ENCODE measurements around the gene OPHN1.

OPHN1 gene

DNA sequence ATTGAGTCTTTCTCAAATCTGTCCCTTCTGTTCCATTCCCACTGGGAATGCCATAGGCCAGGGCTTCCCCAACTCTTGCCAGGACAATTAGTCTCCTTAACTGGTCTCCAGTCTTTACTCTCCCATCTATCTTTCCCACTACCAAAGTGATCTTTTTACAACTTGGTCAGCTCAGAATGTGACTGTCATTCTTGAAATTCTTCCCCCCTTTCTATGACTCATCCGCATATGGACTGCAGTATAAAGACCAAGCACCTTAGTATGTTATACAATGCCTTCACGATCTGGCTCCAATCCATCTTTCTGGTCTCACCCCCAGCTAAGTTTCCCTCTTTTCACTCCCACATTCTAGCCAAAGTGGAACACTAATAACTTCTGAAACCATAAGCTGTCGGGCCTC lies 383.8 kb downstream of the OPHN1 start:
- DNase-seq = no peak

DNA sequence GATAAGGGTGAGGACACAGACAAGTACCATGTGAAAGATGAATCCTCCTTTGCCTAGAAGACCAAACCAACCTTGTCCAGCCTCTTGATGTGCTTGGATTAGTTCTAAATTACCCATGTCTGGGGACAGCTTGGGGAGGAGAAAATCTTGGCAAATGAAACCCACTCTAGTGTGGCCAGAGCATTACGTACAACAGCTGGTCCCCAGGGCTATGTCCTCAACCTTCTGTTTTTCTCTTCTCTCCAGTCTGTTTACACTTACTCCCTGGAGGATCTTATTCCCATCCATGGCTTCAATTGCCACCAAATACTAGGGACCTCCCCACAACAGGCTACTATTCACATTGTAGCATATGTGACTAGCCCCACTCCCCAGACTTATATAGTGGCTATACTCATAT lies 384.5 kb downstream of the OPHN1 start:
- no peak for DNase-seq

DNA sequence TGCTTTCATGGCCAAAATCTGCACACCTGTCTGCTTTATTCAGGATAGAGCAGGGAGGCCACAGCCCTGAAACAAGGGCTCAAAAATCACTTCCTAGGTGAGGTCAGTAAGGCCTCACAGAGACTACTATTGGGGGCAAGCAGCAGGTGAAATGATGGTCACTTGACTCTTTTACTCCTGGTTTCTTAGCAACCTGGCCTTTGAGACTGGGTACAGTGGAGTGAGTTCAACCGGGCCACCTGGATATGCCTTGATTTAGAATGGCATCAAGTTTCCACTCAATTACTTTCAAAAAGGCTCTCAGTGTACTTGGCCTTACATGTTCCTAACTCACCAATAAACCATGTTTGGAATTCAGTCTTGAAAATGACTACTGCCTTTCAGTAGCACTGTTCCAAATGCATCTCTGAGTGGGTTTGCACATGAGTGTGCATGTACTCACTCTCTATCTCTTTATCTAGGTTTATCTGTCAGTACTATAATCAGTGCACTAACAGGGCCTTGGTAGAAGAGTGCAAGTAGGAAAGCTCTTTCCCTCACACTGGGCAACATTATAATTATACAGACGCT lies 388.2 kb downstream of the OPHN1 start:
- DNase-seq = no peak

DNA sequence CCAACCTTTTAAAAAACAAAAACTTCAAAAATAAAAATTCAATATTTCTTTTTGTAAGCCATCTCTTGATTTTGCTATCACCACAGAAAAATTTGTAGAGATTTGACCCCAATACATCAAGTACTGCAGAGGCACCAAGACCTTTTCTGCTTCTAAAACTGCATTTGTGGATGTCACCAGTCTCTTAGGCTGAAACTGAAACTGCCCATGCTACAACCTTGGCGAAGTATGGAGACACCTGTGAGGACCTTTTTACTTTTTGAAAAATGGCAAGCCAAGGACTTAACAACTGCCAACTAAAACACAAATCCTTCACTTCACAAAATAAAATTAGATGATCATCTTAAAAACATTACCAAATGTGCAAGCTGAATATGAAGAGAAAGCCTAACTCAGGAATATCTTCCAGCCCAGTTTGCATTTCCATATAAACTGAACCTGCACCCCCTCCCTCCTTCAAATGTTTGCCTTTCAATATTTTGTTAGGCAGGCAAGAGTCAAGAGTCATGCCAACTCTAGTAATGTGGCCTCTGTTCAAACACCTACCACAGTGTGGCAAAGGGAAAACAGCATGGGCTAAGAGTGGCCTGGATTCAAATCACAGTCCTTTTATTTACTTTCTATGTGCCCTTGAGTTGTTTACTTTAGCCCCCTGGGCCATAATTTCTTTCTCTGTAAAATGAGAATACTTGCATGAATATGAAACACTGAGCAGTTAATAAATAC lies 389.4 kb downstream of the OPHN1 start:
- no peak for DNase-seq

DNA sequence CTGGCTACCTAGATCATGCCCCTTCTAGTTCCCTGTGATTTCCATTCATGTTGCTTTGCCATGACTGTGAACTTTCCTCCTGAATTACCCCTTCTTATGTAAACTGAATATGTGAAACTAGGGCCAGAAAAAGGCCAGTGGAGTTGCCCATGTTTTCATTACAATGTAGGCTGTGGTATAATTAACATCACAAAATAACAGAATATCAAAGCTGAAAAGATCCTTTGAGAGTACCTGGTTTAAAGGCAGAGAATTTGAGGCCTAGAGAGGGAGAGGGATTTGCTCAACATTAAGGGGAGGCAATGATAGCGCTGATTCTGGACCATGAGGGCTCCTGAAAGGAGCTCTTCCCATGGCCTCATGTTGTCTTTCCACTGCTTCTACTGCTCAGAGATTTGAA lies 392.2 kb downstream of the OPHN1 start:
- no peak for DNase-seq

DNA sequence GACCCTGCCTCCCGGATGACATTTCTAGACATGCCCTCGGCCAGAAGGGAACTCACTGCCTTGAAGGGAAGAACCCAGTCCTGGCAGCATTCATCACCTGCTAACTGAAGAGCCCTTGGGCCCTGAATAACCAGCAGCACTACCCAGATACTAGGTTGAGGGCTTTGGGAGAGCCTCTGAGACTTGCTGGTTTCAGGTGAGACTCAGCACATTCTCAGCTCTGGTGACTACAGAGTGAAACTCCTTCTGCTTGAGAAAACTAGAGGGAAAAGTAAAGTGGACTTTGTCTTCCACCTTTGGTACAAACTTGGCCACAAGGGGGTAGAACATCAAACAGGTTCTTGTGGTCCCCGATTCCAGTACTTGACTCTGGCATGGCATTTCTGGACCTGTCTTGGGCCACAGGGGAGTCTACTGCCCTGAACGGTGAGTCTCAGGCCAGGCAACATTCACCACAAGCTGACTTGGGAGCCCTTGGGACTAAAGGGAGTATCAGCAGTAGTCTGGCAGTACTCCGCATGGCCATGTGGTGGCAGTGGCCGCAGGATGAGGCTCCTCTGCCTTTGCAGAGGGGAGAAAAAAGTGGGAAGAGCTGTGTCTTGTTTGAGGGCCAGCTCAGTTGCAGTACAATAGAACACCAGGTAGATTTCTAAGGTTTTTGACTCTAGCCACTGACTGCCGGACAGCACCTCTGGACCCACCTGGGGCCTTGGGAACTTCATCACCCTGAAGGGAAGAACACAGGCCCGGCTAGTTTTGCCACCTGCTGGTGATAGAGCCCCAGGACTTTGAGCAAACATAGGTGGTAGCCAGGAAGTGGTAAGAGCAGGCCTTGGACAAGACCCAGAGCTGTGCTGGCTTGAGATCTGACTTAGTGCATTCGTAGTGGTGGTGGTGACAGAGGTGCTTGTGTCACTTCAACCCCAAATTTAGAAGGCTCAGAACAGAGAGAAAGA lies 414.8 kb downstream of the OPHN1 start:
- DNase-seq = no peak

DNA sequence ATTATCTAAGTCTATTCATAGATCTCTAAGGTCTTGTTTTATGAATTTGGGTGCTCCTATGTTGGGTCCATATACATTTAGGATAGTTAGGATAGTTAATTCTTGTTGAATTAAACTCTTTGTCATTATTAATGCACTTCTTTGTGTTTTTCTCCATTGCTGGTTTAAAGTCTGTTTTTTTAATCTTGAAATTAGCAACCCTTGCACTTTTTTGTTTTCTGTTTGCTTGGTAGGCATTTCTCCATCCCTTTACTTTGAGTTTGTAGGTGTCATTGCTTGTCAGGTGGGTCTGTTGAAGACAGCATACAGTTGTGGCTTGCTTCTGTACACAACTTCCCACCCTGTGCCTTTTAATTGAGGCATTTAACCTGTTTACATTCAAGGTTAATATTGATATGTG lies 434.8 kb downstream of the OPHN1 start:
- DNase-seq = no peak

Data from T-helper 1 cell (primary cell).